Thyroid gland (tissue), 4 donors: Measurements from ENCODE around the gene COL18A1. TPM values are rescaled to one million over a fixed set of nuclear protein-coding genes. Genes with fewer than 3 reads are reported as not detected.

ENCODE experiments used
- DNase-seq, 2 donors: peaks; one replicate each; pipeline ENCODE4 v3.0.0-alpha.2; 2019
- H3K27ac ChIP-seq, 3 donors: fragments of 200-600 bp; sonication (generic); 1 replicate in 2 of 3; 2 replicates in 1 of 3; pipeline ENCODE4 v1.5.1; 2016 to 2019; ENCODE audit warnings: mild to moderate bottlenecking in 1 of 3, moderate library complexity in 1 of 3
- H3K27me3 ChIP-seq: fragments of 200-600 bp; sonication (generic); one replicate; pipeline ENCODE4 v1.5.1; 2019
- H3K36me3 ChIP-seq, 2 donors: fragments of 200-600 bp; sonication (generic); one replicate each; pipeline ENCODE4 v1.5.1; 2016 to 2019
- H3K4me1 ChIP-seq, 2 donors: fragments of 200-600 bp; sonication (generic); one replicate each; pipeline ENCODE4 v1.5.1; 2017 to 2019
- H3K4me3 ChIP-seq, 3 donors: fragments of 200-600 bp; sonication (generic); replicated peaks in 1 of 3; 1 replicate in 2 of 3; 2 replicates in 1 of 3; pipeline ENCODE4 v1.5.1; 2016; ENCODE audit warnings: mild to moderate bottlenecking in 1 of 3
- H3K9me3 ChIP-seq: fragments of 200-600 bp; sonication (generic); one replicate; pipeline ENCODE4 v1.5.1; 2017
- POLR2A ChIP-seq, 2 donors: fragments of 450-650 bp; IDR thresholded peaks; one replicate each; pipeline ENCODE4 v1.6.1; 2017; ENCODE audit warnings: antibody characterized with exemption in 2 of 2, mild to moderate bottlenecking in 2 of 2, moderate library complexity in 1 of 2
- WGBS, 2 donors: methylation state at CpG; one replicate each; pipeline ENCODE4 v1.1.5; 2017; 5-methylcytosine and 5-hydroxymethylcytosine counted together
- intact Hi-C: fragments of 100-400 bp; cut with DNase I; formaldehyde crosslinking; loops from one replicate; pipeline ENCODE4 v1.15.1; 2023
- total RNA-seq, 4 donors: library from RNA; depleted of rRNA; stranded (reverse); fragments of >200 nt; gene quantifications; one replicate each; pipeline ENCODE4 v1.2.3, GENCODE V29; 2016
- TF ChIP-seq, protein P1 (sequence below), 6 experiments: fragments of 200-600 bp in 3 of 6; fragments of 450-650 bp in 3 of 6; sonication (generic) in 3 of 6; IDR thresholded peaks; one replicate each; pipeline ENCODE4 v1.5.1; 2016 to 2019; ENCODE audit warnings: antibody characterized with exemption in 6 of 6, mild to moderate bottlenecking in 2 of 6, inconsistent platforms in 1 of 6, moderate library complexity in 1 of 6

COL18A1 gene
- total RNA-seq, 4 donors from 2014 or later = 105 to 264 (median 238) TPM

DNA sequence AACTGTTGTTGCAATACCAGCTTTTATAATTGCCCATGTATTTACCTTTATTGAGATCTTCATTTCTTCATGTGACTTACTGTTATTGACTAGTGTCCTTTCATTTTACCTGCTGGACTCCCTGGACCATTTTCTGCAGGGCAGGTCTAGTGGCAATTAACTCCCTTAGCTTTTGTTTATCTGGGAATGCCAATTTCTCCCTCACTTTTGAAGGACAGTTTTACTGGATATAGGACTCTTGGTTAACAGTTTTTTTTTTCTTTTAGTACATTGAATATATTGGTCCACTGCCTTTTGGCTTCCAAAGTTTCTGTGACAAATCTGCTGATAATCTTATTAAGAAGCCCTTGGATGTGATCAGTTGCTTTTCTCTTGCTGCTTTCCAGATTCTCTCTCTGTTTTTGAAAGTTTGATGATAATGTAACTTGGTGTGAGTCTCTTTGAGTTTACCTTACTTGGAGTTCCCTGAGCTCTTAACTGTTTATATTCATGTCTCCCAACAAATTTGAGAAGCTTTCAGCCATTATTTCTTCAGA, 56.9 kb downstream of the COL18A1 start:
- TF ChIP-seq, protein P1, sequence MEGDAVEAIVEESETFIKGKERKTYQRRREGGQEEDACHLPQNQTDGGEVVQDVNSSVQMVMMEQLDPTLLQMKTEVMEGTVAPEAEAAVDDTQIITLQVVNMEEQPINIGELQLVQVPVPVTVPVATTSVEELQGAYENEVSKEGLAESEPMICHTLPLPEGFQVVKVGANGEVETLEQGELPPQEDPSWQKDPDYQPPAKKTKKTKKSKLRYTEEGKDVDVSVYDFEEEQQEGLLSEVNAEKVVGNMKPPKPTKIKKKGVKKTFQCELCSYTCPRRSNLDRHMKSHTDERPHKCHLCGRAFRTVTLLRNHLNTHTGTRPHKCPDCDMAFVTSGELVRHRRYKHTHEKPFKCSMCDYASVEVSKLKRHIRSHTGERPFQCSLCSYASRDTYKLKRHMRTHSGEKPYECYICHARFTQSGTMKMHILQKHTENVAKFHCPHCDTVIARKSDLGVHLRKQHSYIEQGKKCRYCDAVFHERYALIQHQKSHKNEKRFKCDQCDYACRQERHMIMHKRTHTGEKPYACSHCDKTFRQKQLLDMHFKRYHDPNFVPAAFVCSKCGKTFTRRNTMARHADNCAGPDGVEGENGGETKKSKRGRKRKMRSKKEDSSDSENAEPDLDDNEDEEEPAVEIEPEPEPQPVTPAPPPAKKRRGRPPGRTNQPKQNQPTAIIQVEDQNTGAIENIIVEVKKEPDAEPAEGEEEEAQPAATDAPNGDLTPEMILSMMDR (IDR thresholded peaks at IDR 0.05) = no peak
- TF ChIP-seq POLR2A (IDR thresholded peaks at IDR 0.05) = no peak
- intact Hi-C loops = no loop called here
- H3K4me3 ChIP-seq = no peak overlapping the region
- H3K4me1 ChIP-seq = no peaks in the 10 kb centered on the region
- no peak overlapping the region for H3K27ac ChIP-seq
- H3K9me3 ChIP-seq = no peaks in the 10 kb centered on the region
- no peak for DNase-seq
- H3K27me3 ChIP-seq = no peaks in the 10 kb centered on the region
- H3K36me3 ChIP-seq = no peaks in the 10 kb centered on the region

DNA sequence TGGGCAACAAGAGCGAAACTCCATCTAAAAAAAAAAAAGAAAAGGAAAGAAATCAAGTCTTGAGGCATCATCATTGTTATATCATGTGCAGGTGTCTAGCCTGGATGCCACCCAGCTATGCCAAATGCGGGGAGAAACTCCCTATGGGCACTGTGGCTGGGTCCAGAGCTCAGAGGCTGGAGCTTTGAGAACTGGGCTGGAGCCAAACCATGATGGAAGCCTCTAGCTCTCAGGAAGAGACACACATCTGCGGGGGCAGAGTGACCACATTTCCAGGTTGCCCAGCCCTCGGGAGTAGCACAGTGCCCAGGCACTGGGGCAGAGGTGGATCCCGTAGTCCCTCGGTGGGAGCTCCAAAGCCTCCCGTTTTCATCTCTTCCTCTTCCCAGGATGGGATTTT, 58.9 kb downstream of the COL18A1 start:
- TF ChIP-seq, protein P1 (IDR thresholded peaks at IDR 0.05) = no peak
- no peak for TF ChIP-seq POLR2A (IDR thresholded peaks at IDR 0.05)
- no peak overlapping the region for H3K4me3 ChIP-seq
- no peaks in the 10 kb centered on the region for H3K4me1 ChIP-seq
- no peak for DNase-seq
- 96 to 100% methylated on average over 2 to 7 of the region's 7 CpGs for WGBS, 2 donors
- H3K27ac ChIP-seq = no peak overlapping the region
- peaks cover 0 to 2% of the 10 kb centered on the region in 2 donors for H3K36me3 ChIP-seq
- intact Hi-C loops = no loop called here
- H3K9me3 ChIP-seq = no peaks in the 10 kb centered on the region
- no peaks in the 10 kb centered on the region for H3K27me3 ChIP-seq

DNA sequence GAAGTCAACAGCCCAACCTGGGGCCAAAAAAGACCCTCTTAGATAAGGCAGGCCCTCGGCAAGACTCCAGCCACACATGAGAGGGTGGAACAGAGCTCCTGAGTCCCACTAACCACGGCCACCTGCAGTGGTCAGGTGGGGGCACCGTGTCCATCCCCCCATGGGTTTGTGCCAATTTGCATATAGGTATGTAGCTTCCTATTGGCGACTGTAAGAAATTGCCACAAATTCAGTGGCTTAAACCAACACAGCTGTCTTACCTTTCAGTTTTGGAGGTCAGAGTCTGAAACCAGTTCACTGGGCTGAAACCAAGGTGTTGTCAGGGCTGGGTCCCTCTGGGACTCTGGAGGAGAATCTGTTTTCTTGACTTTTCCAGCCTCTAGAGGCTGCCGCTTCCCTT, 59.3 kb downstream of the COL18A1 start:
- Histone ChIP-seq H3K27me3 (no peaks in the 10 kb centered on the region), H3K9me3 (no peaks in the 10 kb centered on the region), H3K4me3 (no peak overlapping the region), H3K27ac (no peak overlapping the region), H3K36me3 (peaks cover 0 to 5% of the 10 kb centered on the region in 2 donors), H3K4me1 (no peaks in the 10 kb centered on the region)
- DNase-seq = no peak
- 92 to 100% methylated on average over 2 to 5 of the region's 5 CpGs for WGBS, 2 donors
- intact Hi-C loops = no loop called here
- TF ChIP-seq, protein P1 (IDR thresholded peaks at IDR 0.05) = no peak
- no peak for TF ChIP-seq POLR2A (IDR thresholded peaks at IDR 0.05)

DNA sequence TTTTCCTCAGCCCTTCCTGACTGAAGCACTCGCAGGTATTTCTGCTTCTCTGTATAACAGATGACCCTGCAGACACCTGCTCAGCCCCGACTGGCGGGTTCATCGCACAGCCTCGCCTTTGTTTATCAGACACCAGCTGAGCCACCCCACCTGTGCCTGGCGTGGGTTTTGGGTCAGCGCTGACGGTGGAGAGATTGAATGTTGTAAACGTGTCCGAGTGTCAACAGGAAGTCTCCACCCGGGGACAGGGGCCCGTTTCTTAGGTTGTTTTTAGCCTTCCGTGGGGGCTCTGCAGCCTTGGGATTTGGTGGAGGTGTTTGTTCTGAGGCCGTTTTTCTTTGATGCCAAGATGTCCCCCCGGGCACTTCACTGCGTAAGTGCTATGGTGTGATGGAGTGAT, 60.1 kb downstream of the COL18A1 start:
- H3K27ac ChIP-seq = no peak overlapping the region
- TF ChIP-seq POLR2A (IDR thresholded peaks at IDR 0.05) = no peak
- TF ChIP-seq, protein P1 (IDR thresholded peaks at IDR 0.05) = no peak
- no peak overlapping the region for H3K4me3 ChIP-seq
- no peak for DNase-seq
- WGBS, 2 donors = 66 to 72% methylated on average over 14 to 16 of the region's 16 CpGs
- no peaks in the 10 kb centered on the region for H3K4me1 ChIP-seq
- H3K27me3 ChIP-seq = no peaks in the 10 kb centered on the region
- intact Hi-C loops = no loop called here
- no peaks in the 10 kb centered on the region for H3K9me3 ChIP-seq
- H3K36me3 ChIP-seq = peaks cover 0 to 5% of the 10 kb centered on the region in 2 donors

DNA sequence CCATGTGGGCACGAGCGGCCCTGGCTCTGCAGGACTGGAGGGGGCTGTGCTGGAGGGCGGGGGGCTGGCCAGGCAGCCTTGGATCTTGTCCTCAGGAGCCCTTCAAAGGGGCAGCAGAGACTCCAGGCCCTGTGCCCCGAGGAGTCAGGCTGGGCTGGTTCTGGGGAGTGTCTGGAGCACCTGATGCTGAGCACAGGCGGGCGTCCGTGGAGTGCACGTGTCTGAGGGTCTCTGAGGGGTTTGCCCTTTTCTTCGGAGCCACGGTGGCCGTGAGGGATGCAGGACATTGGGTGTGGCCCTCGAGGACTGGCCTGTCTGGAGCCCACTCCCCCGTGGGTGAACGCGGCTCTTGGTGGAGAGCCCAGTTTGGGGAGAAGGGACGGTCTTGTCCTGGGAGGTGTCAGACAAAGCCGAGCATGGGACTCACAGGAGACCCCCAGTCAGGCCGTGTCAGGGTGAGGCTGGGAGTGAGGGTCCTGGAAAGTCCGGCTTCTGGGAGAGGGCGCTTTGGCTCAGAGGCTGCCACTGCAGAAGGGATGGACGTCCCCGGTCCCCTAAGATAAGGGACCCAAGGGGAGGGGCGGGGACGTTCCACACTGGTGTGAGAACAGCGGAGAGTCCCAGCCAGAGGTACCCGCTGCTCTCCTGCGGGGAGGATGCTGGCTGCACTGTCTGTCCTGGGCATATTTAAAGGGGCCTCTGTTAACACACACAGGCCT, 60.8 kb downstream of the COL18A1 start:
- DNase-seq = no peak
- Histone ChIP-seq H3K27me3 (no peaks in the 10 kb centered on the region), H3K4me1 (peaks cover 0 to 4% of the 10 kb centered on the region in 2 donors), H3K9me3 (no peaks in the 10 kb centered on the region), H3K27ac (no peak overlapping the region), H3K36me3 (peaks cover 0 to 5% of the 10 kb centered on the region in 2 donors), H3K4me3 (no peak overlapping the region)
- intact Hi-C loops = no loop called here
- TF ChIP-seq, protein P1 (IDR thresholded peaks at IDR 0.05) = no peak
- TF ChIP-seq POLR2A (IDR thresholded peaks at IDR 0.05) = no peak
- WGBS, 2 donors = 85 to 91% methylated on average over 22 to 26 of the region's 27 CpGs
